HG03521 (cell line): ENCODE data around the gene SS18L1.

Source experiments
- ATAC-seq: cut with Tn5 transposase; IDR thresholded peaks from one replicate; pipeline ENCODE4 v1.9.1; 2021; ENCODE audit warnings: mild to moderate bottlenecking, moderate library complexity; ENCODE audit not compliant: unreplicated experiment

SS18L1 gene

GRCh38 chr20:62191781-62192559 lies 48.4 kb downstream of the SS18L1 start:
- no peak for ATAC-seq

DNA sequence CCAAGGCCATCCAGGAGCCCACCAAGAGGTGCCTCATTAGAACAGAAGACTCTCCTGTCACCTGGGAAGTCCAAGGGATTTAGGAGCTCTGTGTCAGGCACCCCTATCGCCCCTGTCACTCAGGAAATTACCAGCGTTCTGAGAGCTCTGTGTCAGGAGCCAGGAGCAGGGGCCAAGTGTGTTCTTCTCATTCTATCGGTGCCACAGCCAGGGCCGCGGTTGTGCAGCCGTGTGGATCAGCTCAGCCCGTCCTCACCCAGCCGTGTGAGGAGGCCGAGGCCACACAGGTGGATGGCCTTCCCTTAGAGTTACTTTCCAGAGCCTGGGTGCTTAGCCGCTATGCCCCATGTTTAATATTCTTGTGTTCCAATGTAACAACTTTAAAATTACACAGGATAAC lies 49.1 kb downstream of the SS18L1 start:
- ATAC-seq, result no peak

DNA sequence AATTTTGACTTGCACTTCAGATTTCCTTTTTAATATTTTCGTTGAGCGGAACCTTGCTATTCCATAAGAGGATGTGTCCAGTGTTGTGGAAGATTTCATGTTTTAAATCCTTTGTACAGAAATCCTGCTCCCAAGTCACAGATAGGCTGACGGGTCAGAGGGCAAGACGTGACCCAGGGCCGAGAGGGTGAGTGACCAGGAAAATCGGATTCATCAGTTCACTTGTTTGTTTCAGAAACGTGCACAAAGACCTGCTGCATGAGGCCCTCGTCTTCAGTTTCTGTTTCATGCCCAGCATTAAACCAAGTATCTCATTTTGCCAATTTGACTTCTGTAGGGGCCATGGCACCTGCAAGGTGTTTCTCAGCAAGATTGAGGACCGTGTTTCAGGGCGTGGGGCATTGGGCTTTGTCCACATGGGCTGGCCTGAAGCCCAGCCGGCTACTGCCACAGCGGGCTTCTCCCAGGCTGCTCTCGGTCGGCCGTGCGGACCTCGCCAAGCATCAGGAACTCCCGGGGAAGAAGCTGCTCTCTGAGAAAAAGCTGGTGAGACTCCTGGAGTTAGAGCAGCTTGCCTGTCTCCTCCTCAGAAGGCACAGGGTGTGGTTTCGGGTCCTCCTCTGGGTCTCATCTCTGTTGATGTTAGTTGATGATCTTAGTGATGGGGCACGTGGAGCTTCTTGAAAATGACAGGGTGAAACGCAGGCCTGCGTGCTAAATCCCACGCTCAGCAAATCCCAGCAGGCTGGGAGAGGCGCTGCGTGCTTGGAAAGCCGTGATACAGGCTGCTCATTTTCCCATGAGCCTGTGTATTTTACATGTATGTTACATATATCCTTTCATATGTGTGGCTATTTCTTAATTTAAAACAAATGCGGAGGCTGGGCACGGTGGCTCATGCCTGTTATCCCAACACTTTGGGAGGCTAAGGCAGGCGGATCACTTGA lies 49.8 kb downstream of the SS18L1 start:
- ATAC-seq, result no peak

GRCh38 chr20:62195075-62195405 lies 51.5 kb downstream of the SS18L1 start:
- ATAC-seq, result no peak

GRCh38 chr20:62195736-62196135 lies 52.2 kb downstream of the SS18L1 start:
- no peak for ATAC-seq

GRCh38 chr20:62196286-62196685 lies 52.7 kb downstream of the SS18L1 start:
- no peak for ATAC-seq

DNA sequence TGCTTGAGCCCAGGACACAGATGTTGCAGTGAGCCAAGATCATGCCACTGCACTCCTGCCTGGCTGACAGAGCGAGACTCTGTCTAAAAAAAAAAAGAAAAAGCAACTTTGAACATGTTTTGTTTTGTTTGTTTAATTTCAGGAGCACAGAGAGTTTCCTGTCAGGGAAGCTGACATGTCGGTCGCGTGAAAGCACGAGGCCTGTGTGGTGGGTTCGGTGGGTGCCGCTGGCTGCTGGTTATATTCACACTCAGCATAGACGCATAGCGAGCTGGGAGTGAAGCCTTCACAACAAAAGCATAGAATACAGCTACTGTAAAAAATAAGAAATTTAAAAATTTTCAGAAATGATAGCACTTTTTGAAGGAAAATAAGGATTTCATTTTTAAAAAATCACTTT lies 53.7 kb downstream of the SS18L1 start:
- no peak for ATAC-seq

- ATAC-seq, result no peak
These were observed 54.2 kb downstream of the SS18L1 start for GRCh38 chr20:62197801-62198200.

DNA sequence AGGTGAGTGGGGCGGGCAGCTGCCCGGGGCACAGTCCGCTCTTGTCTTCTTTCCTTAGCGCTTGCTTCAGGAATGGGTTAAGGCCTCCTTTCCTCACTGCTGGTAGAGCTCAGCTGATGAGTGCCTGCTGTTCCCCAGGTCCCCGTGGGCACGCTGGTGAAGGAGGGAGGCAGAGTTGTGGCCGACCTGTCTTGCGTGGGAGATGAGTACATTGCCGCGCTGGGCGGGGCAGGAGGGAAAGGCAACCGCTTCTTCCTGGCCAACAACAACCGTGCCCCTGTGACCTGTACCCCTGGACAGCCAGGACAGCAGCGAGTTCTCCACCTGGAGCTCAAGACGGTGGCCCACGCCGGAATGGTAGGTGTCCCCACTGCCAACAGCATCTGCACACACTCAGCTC lies 54.9 kb downstream of the SS18L1 start:
- no peak for ATAC-seq

GRCh38 chr20:62198931-62199330 lies 55.4 kb downstream of the SS18L1 start:
- no peak for ATAC-seq

DNA sequence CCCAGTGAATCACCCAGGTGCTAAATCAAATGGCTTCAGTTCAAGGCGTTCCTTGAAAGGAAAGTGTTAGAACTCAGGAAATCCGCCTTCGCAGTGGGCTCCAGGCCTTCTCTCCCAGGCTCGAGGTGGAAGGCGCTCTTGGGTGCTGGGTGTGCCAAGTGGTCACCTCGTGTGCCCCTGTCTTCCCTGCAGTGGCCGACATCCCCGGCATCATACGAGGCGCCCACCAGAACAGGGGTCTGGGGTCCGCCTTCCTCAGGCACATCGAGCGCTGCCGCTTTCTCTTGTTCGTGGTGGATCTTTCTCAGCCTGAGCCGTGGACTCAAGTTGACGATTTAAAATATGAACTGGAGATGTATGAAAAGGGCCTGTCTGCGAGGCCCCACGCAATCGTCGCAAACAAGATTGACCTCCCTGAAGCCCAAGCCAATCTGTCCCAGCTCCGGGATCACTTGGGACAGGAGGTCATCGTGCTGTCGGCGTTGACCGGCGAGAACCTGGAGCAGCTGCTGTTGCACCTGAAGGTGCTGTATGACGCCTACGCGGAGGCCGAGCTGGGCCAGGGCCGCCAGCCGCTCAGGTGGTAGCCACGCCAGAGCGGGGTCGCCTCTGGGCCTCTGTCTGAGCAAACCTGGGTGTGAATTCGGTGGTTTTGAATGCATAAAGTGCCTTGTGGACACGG lies 57.1 kb downstream of the SS18L1 start:
- ATAC-seq, result no peak

- ATAC-seq, result peak; percentile 65
These were observed 57.9 kb downstream of the SS18L1 start for GRCh38 chr20:62201173-62202082.

DNA sequence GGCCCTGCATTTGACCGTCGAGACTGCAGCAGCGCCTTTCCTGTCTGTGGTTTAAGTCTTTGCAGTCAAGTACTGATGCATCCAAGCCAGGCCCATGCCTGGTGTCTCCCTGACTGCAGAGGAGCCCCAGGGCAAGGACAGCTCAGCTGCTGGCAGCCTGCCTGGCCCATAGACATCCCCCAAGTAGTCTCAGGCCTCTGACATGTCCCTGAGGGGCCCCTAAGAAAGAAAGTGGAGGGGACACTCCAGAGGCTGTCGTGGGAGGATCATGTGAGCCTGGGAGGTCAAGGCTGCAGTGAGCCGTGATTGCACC lies 58.5 kb downstream of the SS18L1 start:
- ATAC-seq, result peak; percentile 28

DNA sequence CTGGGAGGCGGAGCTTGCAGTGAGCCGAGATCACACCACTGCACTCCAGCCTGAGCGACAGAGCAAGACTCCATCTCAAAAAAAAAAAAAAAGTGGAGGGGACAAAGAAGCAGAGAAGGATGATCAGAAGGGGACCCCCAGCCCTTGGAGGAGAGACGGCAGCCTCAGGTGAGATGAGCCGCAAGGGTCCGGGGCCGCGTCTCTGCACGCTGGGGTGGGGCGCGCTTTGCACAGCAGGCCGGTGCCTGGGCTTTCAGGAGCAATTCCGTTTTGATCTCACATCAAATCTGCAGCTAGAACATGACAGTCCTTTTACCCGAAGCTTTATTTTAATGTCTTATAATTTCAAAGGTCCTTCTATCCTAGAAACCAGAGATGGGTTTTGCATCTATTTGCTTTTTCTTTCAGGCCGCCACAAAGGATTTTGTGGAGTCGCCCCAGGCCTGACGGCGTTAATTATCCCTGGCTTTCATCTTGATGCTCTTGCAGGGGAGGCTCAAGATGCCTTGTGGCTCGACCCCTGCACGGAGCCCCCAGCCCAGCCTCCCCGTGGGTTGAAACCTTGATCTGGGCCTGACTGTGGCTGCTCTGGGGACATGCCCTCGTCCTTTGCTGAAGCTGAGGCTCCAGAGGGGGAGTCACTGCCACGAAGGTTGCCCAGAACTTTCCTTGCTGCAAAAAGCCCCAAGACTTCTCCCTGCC lies 59.3 kb downstream of the SS18L1 start:
- ATAC-seq, result no peak

- ATAC-seq, result no peak
These were observed 59.9 kb downstream of the SS18L1 start for GRCh38 chr20:62203378-62204030.

DNA sequence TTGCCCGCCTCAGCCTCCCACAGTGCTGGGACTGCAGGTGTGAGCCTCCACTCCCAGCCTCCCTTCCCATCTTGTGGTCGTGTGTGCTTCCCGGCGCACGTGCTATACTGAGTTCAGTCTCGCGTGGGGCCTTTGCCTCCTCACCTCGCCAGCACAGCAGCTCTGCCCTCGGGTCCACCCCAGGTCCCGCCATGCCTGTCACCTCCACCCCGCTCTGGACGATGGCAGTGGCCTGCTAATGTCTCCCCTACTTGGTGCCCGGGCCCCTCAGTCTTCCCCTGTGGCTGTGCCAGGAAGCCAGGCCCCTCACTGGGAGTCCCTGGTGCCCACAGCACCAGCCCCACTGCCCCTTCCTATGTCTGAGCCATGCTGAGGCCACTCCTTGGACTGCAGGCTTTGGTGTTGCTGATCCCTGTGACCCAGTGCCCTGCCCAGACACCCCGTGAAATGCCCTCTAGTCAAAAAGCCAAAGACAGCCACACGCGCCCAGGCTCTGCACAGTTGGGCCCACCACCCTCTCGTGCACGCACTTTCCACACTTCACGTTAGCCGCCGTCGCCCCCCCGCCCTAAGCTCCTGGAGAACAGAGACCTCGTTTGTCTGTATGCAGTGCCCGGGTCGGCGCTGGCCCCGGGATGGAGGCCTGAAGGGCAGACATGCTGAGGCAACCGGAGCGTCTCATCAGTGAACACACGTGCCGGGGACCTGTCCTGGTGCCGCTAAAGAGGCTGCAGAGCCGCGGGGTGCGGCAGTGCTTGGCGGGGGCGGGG lies 62.2 kb downstream of the SS18L1 start:
- ATAC-seq, result no peak

DNA sequence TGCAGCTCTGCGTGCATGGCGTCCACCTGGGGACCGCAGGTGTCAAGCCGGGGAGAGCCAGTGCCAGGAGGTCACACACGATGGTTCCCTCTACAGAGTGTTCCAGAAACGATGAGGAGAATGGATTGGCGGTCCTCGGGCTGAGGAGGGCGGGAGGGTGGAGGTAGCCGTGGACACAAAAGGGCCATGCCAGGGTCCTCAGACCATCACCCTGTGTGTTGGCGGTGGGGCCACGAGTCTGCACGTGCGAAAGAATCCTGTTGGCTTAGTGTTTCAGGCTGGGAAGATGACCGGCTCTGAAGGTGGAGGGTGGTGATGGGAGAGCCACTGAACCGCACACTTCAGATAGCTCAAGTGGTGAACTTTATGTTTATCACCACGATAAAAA lies 62.8 kb downstream of the SS18L1 start:
- ATAC-seq, result no peak

DNA sequence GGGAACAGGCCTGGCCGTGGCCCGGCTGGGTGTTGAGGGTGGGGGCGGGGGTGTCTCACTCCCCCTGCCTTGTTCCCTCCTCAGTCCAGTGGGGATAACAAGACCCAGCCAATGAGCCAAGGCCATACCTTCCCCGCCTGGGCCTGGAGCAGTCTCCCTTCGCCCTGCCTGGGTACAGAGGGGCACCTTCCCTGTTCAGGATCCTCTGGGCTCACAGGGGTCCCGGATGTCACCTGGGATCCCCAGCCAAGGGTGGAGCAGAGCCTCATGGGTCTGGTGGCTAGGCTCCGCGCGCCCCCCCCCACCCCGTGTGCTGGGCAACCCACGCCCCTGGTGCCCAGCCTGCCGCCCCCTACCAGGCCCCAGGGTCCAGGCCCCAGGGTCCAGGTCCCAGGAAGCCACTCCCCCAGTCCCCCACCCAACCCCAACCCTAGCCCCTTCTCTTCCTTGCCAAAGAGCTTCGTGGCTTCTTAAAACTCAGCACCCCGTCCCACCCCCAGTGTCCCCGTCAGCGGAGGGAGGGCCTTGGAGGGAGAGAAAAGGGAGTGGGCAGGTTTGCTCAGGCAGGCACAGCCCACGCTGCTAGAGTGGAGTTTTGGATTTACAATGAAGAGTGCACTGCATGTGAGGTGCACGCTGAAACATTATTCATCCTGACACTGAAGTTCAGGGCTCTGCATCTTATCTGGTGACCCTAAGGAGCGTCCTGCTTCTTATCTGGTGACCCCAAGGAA lies 64.7 kb downstream of the SS18L1 start:
- no peak for ATAC-seq
